K562 (cell line): ENCODE measurements around the gene DYRK4. TPM values are rescaled to one million over a fixed set of nuclear protein-coding genes. Genes with fewer than 3 reads are reported as not detected.

Experiments used
- ATAC-seq: fragments of 200-7000 bp; cut with Tn5 transposase; 3 replicates; pipeline ENCODE4 v1.9.1; 2020; ENCODE audit warnings: moderate library complexity
- BruUV-seq: library from RNA; stranded (reverse); fragments of 400-500 nt; replicated peaks from 2 replicates; lab custom pipeline; 2021; lab: Mats Ljungman, UMichigan
- CTCF ChIA-PET: fragments of 300-600 bp; formaldehyde crosslinking; extraction: SDS; loops from one replicate; lab custom pipeline; 2021; ENCODE audit warnings: low intra/inter-chr PET ratio; lab: Yijun Ruan, JAX
- POLR2A ChIA-PET: fragments of 300-600, 350-650 bp; sonication (Branson Sonifier 250); formaldehyde crosslinking; extraction: SDS; loops from one replicate; lab custom pipeline; 2021; ENCODE audit warnings: antibody characterized with exemption, inconsistent platforms; lab: Yijun Ruan, JAX
- DNase-seq, 4 experiments: peaks; one replicate each; pipeline versions ENCODE4 v3.0.0 to v3.0.0-alpha.2; 2011 to 2018; ENCODE audit warnings: low spot score in 3 of 4, mixed read lengths in 3 of 4; ENCODE audit errors: extremely low read depth in 1 of 4
- FAIRE-seq: peaks from 2 replicates; lab custom pipeline; 2011; peaks lifted over from hg19 to GRCh38; lab: Jason Lieb, UNC
- H2AFZ ChIP-seq: 2 replicates; pipeline ENCODE4 v1.6.0; 2011; ENCODE audit warnings: low read depth, low read length, control low read depth, inconsistent platforms
- H3K27ac ChIP-seq: fragments of 200-600 bp; 3 replicates; pipeline ENCODE4 v1.8.0; 2011; ENCODE audit warnings: low read depth, mild to moderate bottlenecking, control low read depth, inconsistent platforms, low read length, moderate library complexity, mixed read lengths; ENCODE audit errors: extremely low read depth
- H3K27me3 ChIP-seq, 2 experiments: fragments of 300-600 bp in 1 of 2; 2 replicates in 1 of 2; 3 replicates in 1 of 2; pipeline versions ENCODE4 v1.6.0 to v1.8.0; 2011; ENCODE audit warnings: inconsistent platforms in 2 of 2, low read length in 2 of 2, mild to moderate bottlenecking in 1 of 2, mixed read lengths in 1 of 2, moderate library complexity in 1 of 2; ENCODE audit not compliant: control insufficient read depth in 2 of 2, insufficient read depth in 2 of 2
- H3K36me3 ChIP-seq: fragments of 300-600 bp; 3 replicates; pipeline ENCODE4 v1.8.0; 2011; ENCODE audit warnings: mild to moderate bottlenecking, low read length, inconsistent platforms; ENCODE audit not compliant: control insufficient read depth, insufficient read depth
- H3K4me1 ChIP-seq, 2 experiments: fragments of 200-600 bp in 1 of 2; replicated peaks in 1 of 2; 2 replicates in 1 of 2; 3 replicates in 1 of 2; pipeline versions ENCODE4 v1.5.1 to v1.8.0; 2011; ENCODE audit warnings: inconsistent platforms in 2 of 2, low read length in 2 of 2, mild to moderate bottlenecking in 1 of 2, mixed read lengths in 1 of 2, moderate library complexity in 1 of 2; ENCODE audit not compliant: control insufficient read depth in 2 of 2, insufficient read depth in 2 of 2
- H3K4me2 ChIP-seq: 2 replicates; pipeline ENCODE4 v1.6.1; 2011; ENCODE audit warnings: low read length, control low read depth, inconsistent platforms, mixed read lengths; ENCODE audit not compliant: insufficient read depth
- H3K4me3 ChIP-seq: fragments of 200-600 bp; sonication (generic), shearing (Covaris generic); 2 replicates; pipeline ENCODE4 v1.5.1; 2016; ENCODE audit warnings: control low read depth, inconsistent platforms
- H3K79me2 ChIP-seq: fragments of 200-600 bp; 3 replicates; pipeline ENCODE4 v1.8.0; 2011; ENCODE audit warnings: low read length, inconsistent platforms; ENCODE audit not compliant: control insufficient read depth, insufficient read depth
- H3K9ac ChIP-seq, 2 experiments: 2 replicates each; pipeline versions ENCODE4 v1.6.0 to v1.6.1; 2011; ENCODE audit warnings: low read depth in 2 of 2, low read length in 2 of 2, control low read depth in 1 of 2, inconsistent platforms in 1 of 2, mild to moderate bottlenecking in 1 of 2, mixed read lengths in 1 of 2; ENCODE audit not compliant: insufficient read depth in 1 of 2
- H3K9me1 ChIP-seq: one replicate; pipeline ENCODE4 v1.6.0; 2011; ENCODE audit warnings: inconsistent platforms, mild to moderate bottlenecking, low read length, moderate library complexity; ENCODE audit not compliant: control insufficient read depth, insufficient read depth
- H3K9me3 ChIP-seq: replicated peaks from 2 replicates; pipeline ENCODE4 v1.5.1; 2011; ENCODE audit warnings: low read depth, low read length, inconsistent platforms; ENCODE audit not compliant: control insufficient read depth, insufficient read depth
- H4K20me1 ChIP-seq: replicated peaks from 2 replicates; pipeline ENCODE4 v1.6.1; 2011; ENCODE audit warnings: low read length, inconsistent platforms, mixed read lengths; ENCODE audit not compliant: control insufficient read depth, insufficient read depth
- BRCA1 ChIP-seq, 2 experiments: fragments of 450-650 bp in 1 of 2; sonication (generic) in 1 of 2; formaldehyde crosslinking in 1 of 2; IDR thresholded peaks; 2 replicates each; pipeline versions ENCODE4 v1.5.0 to v1.6.1; 2017 to 2020; ENCODE audit warnings: mild to moderate bottlenecking in 1 of 2, missing genetic modification reagents in 1 of 2
- MTF1 ChIP-seq: fragments of 250-450 bp; sonication (Bioruptor Pico); IDR thresholded peaks from 2 replicates; pipeline ENCODE4 v1.9.0; 2021; ENCODE audit warnings: moderate library complexity, mild to moderate bottlenecking, inconsistent platforms, borderline replicate concordance
- NFE2 ChIP-seq: IDR thresholded peaks from 2 replicates; pipeline ENCODE4 v1.6.1; 2014; ENCODE audit warnings: antibody characterized with exemption, low read depth
- RBM25 ChIP-seq: fragments of 200-400 bp; formaldehyde crosslinking; IDR thresholded peaks from 2 replicates; pipeline ENCODE4 v1.6.1; 2018; ENCODE audit warnings: low read length, low read depth, moderate library complexity; ENCODE audit not compliant: severe bottlenecking
- SMAD1 ChIP-seq: fragments of 150-350 bp; IDR thresholded peaks from 2 replicates; pipeline ENCODE4 v1.6.1; 2014; ENCODE audit warnings: low read length, low read depth; ENCODE audit not compliant: partially characterized antibody
- TOE1 ChIP-seq, 2 experiments: fragments of 450-650 bp in 1 of 2; sonication (generic) in 1 of 2; formaldehyde crosslinking in 1 of 2; IDR thresholded peaks; 2 replicates each; pipeline versions ENCODE4 v1.7.1 to v1.8.0; 2016 to 2022; ENCODE audit warnings: borderline replicate concordance in 2 of 2, mild to moderate bottlenecking in 2 of 2, antibody characterized with exemption in 1 of 2, inconsistent platforms in 1 of 2, low read depth in 1 of 2, missing genetic modification reagents in 1 of 2, moderate library complexity in 1 of 2
- U2AF1 ChIP-seq: fragments of 200-400 bp; formaldehyde crosslinking; optimal IDR thresholded peaks from 2 replicates; pipeline ENCODE3; 2017; ENCODE audit warnings: mild to moderate bottlenecking, low read depth, low read length, moderate library complexity
- WGBS: fragments of 100-300 bp; shearing (Covaris generic); methylation state at CpG from one replicate; pipeline ENCODE4 v1.1.6; 2016; ENCODE audit warnings: low coverage, mixed read lengths; ENCODE audit not compliant: insufficient coverage; ENCODE audit errors: missing lambda C conversion rate; 5-methylcytosine and 5-hydroxymethylcytosine counted together
- in situ Hi-C: fragments of 300-500 bp; cut with MboI; formaldehyde crosslinking; loops from 4 replicates; pipeline ENCODE4 v1.15.0; 2018; ENCODE audit warnings: inconsistent platforms, mixed read lengths
- intact Hi-C: fragments of 100-400 bp; cut with micrococcal nuclease; formaldehyde crosslinking; loops from 2 replicates; pipeline ENCODE4 v1.14.2; 2022
- polyA plus RNA-seq, 8 experiments: library from polyadenylated mRNA; depleted of rRNA in 4 of 8; stranded (reverse) in 5 of 8; unstranded in 3 of 8; fragments of >200 nt; fragmentation: Nextera tagmentation in 2 of 8; fragmentation: Illumina TruSeq in 1 of 8; extraction: Ambion mirVana in 2 of 8; extraction: Trizol in 1 of 8; gene quantifications; 2 replicates each; pipeline versions ENCODE4 v1.2.1 to v1.2.3, GENCODE V29; 2011 to 2014; ENCODE audit warnings: inconsistent platforms in 1 of 8, missing spikeins in 1 of 8
- total RNA-seq, 7 experiments: library from RNA; depleted of rRNA in 6 of 7; stranded (reverse); fragments of >200 nt in 6 of 7; fragmentation: Illumina TruSeq in 2 of 7; extraction: Trizol in 2 of 7; gene quantifications; 2 replicates each; pipeline versions ENCODE4 v1.2.1 to v1.2.3, GENCODE V29; 2011 to 2021; ENCODE audit warnings: low replicate concordance in 1 of 7
- TF ChIP-seq, protein P1 (sequence below): sonication (generic); formaldehyde crosslinking; IDR thresholded peaks from 2 replicates; pipeline ENCODE4 v1.5.0; 2020; ENCODE audit warnings: missing genetic modification reagents

DYRK4 gene
- total and polyA plus RNA-seq, 9 of the 15 experiments (the other 6 are each of a cell fraction or from before 2014, with no cell fraction given) = 13.4 to 37.4 (median 22.2) TPM

DNA sequence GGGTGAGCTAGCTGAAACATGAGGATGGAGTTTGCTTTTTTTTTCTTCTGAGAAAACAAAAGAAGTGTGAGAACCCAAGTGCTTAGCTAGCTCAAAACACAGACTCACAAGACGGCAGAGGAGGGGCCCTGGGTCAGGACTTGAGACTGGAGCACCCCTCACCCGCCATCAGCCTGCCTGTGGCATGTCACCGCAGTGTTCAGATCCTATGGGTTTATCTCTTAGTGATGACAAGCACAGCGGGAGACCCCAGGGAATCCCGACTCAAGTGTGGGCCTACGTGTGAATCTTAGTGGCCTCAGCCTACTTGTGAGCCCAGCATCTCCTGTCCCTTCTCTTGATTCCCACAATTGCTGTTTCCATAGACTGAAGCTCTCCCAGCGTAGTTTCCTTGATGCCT, 22.9 kb downstream of the DYRK4 start:
- Histone ChIP-seq H3K79me2 (no peaks in the 10 kb centered on the region), H3K4me1 (no peaks in the 10 kb centered on the region), H3K36me3 (no peaks in the 10 kb centered on the region), H3K4me3 (no peak overlapping the region), H3K4me2 (no peak overlapping the region), H3K9me1 (no peaks in the 10 kb centered on the region), H2AFZ (no peak overlapping the region), H3K27ac (no peak overlapping the region)
- ATAC-seq (no peak), DNase-seq (no peak), FAIRE-seq (no peak)
- in situ Hi-C loops = no loop called here
- POLR2A ChIA-PET = no interaction called here
- TF ChIP-seq RBM25 (no peak), NFE2 (no peak), MTF1 (CRISPR knock-in tag) (no peak), BRCA1 (IDR thresholded peaks at IDR 0.05) (no peak), BRCA1 (CRISPR knock-in tag; IDR thresholded peaks at IDR 0.05) (no peak), U2AF1 (no peak), TOE1 (IDR thresholded peaks at IDR 0.05; ENCODE audit: borderline replicate concordance) (no peak), TOE1 (CRISPR knock-in tag; IDR thresholded peaks at IDR 0.05; ENCODE audit: borderline replicate concordance, low read depth) (no peak), SMAD1 (no peak)
- TF ChIP-seq, protein P1, sequence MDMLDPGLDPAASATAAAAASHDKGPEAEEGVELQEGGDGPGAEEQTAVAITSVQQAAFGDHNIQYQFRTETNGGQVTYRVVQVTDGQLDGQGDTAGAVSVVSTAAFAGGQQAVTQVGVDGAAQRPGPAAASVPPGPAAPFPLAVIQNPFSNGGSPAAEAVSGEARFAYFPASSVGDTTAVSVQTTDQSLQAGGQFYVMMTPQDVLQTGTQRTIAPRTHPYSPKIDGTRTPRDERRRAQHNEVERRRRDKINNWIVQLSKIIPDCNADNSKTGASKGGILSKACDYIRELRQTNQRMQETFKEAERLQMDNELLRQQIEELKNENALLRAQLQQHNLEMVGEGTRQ = no peak
- TF ChIP-seq, all 486 proteins: peak for 0
- Histone ChIP-seq H3K27me3 (peaks cover 2 to 28% of the 10 kb centered on the region in 2 experiments; a peak in 3 of 5 replicates), H3K9me3 (no peaks in the 10 kb centered on the region), H4K20me1 (no peaks in the 10 kb centered on the region), H3K9ac (no peak overlapping the region)
- intact Hi-C loops = no loop called here
- BruUV-seq = no TSS peak
- WGBS = 10% methylated on average over 4 of the region's 7 CpGs
- CTCF ChIA-PET = no interaction called here
